GDM1 (cell line): ENCODE results near the gene CKMT1A.
"Not testable (repeated sequence)": the region's sequence is repeated elsewhere in the genome, so short reads cannot be mapped to it uniquely, and the experiment has no call there.

Source experiments
- DNase-seq: peaks from one replicate; lab custom pipeline; 2025; lab: John Stamatoyannopoulos, UW

The CKMT1A gene

DNA sequence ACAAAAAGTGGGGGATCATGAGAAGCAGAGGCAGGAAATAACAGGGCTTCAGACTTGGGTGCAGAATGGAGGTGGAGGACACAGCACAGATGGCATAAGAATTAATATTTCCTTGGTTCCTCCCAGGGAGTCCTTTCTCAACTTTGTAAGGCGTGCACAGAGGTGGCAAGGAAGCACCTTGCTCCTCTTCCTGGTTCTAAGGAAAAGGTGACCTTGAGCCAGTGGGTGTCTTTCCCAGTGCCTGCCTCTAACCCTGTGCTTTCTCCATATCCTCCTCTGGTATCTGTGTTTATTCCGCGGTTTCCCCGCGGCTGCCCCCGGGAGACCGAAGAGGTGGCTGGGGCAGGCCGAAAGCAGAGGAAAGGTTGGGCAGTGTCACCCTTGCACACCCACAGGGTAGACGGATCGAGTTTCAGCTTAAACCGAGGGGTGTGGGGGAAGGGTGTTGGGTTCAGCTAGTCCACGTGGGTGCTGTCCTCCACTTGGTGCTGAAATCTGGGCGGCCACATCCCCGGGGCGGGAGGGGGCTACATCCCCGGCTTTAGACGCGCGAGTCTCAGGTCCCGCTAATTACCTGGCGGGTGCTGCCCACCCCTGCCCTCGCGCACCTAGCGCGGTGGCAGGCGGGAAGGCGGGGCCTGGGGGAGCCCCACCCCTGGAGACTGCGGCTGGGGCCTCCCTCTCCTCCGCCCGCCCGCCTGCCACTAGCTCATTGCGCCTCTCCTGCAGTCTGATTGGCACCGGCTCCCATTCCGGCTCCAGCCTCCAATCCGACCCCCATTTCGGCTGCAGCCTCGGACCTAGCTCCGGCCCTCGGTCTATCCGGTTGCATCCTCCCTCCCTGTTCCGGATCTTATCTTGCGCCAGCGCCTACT lies at the start of gene CKMT1A:
CKMT1A (plus strand) TSS at position 712 of the 875 bp plus-strand sequence. CDS start 192 bp downstream, outside the sequence.
- not testable (repeated sequence) for DNase-seq

DNA sequence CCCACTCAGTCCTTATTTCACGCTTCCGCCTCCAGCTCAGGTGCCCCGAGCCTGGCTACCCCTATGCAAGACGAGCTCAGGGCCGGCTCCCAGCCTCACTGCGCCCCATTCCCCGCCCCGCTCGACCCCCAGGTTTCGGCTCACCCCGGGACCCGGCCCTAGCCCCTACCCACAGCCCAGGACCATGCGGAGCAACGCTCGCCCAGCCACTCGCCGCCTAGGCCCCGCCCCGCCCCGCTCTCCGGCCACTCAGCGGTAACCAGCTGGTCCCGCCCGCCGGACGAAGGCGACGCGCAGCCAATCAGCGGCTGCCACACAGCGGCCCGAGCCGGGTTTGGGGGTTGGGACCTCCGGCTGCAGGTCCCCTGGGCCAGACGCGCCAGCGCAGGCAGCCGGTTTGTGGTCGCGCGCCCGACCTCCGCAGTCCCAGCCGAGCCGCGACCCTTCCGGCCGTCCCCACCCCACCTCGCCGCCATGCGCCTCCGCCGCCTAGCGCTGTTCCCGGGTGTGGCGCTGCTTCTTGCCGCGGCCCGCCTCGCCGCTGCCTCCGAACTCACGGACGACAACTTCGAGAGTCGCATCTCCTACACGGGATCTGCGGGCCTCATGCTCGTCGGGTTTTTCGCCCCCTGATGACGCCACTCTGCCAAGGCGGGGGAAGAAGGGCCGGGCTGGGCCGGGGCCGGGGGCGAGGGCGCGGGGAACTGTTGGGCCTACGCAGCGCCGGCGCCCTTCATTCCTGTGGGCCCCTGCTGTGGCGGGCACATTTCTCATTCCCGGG lies 44.8 kb upstream of the CKMT1A start, which contains the start of gene CATSPER2:
CATSPER2 (minus strand) TSS at position 196 of the 781 bp plus-strand sequence. CDS start 783 bp downstream, outside the sequence.
- DNase-seq: no peak

GRCh38 chr15:43649430-43649926 lies 44.2 kb upstream of the CKMT1A start:
- not testable (repeated sequence) for DNase-seq

DNA sequence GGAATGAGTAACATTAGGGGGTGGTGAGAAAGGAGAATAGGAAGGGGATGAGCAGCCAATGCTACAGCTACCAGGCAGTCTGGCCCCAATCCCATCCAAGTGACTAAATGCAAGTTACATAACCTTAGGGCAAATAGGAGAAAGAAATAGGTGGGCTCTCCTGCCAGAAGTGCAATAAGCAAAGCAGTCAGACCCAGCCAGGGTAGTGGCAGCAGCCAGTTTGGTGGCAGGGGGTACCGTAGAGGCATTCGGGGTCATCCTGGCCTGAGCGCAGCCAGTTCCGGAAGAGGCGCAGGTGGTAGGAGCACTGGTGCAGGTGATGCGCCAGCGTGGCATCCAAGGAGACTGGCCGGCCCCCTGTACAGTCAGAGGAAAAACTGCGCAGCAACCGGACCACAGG lies 33.9 kb upstream of the CKMT1A start:
- not testable (repeated sequence) for DNase-seq

GRCh38 chr15:43662293-43662692 lies 31.4 kb upstream of the CKMT1A start:
- DNase-seq: not testable (repeated sequence)

DNA sequence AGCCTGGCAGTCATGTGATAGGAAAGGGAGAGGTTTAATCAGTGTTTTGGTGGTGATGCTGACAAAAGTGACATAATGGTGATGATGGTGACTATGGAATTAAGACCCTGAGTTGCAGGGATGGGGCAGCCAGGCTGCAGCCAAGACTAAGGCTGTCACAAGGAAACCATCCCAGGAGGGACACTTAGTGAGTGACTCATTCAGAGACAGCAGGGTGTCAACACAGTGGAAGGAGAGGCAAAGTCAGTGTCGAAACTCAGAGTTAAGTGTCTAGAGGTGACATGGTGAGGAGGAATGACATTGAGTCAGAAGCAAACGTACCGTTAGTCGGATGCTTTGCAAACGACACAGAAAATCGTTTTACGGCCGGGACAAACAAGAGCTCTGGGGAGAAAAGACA lies 30.3 kb upstream of the CKMT1A start:
- not testable (repeated sequence) for DNase-seq

- DNase-seq: not testable (repeated sequence)
Observed at GRCh38 chr15:43666177-43666576, 27.5 kb upstream of the CKMT1A start.

- DNase-seq: not testable (repeated sequence)
Observed at GRCh38 chr15:43674175-43674574, 19.5 kb upstream of the CKMT1A start.

DNA sequence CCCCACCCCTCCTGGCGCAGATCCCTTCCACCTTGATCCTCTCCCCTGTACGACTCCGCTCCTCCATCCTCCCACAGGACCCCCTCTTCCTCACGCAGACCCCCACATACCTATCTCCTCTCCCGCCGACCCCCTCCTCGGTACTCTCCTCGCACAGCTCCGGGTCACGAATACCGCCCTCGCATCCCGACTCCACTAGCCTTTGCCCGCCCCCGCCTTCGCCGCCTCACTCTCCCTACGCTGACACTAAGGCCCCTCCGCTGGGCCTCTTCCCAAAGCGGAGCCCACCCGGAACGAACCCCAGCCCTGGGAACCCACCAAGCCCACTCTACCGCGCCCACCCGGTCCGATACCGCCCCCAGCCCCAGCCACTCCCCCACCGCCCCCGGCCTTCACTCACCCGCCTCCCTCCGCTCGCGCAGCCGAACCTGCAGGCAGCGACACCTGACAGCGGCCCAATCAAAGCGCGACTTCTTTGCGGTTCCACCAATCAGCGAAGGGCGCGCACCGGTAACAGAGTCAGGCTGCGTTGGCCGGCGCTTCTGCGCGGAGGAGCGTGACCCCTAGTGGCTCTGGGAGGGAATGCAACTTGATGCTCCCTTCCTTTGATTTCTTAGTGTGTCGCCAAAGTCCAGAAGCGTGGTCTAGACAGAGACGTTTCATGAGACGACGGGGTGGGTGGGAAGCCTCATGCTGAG lies 3.9 kb upstream of the CKMT1A start:
- DNase-seq: not testable (repeated sequence)

- not testable (repeated sequence) for DNase-seq
Observed at GRCh38 chr15:43692679-43693078, 980 bp upstream of the CKMT1A start.

- DNase-seq: no peak
Observed at GRCh38 chr15:43702174-43702573, 8.5 kb downstream of the CKMT1A start.

GRCh38 chr15:43702701-43703424 lies 9.2 kb downstream of the CKMT1A start:
- no peak for DNase-seq

- DNase-seq: not testable (repeated sequence)
Observed at GRCh38 chr15:43710431-43711131, 16.9 kb downstream of the CKMT1A start.

- no peak for DNase-seq
Observed at GRCh38 chr15:43723151-43723550, 29.5 kb downstream of the CKMT1A start.

DNA sequence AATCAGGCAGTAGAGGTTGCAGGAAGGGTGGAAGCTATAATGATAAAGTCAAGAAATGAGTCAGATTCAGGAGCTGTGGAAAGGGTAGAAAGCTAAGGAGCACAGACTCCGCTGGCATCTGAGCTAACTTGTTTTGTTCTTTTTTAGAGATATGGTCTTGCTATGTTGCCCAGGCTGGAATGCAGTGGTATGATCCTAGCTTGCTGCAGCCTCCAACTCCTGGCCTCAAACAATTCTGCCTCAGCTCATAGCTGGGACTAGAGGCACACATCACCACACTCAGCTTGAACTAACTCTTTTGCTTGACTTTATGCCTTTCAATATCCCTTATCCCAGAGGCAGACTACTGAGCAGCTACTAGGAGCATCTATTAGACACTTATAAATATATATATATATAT lies 32.6 kb downstream of the CKMT1A start:
- DNase-seq: not testable (repeated sequence)

DNA sequence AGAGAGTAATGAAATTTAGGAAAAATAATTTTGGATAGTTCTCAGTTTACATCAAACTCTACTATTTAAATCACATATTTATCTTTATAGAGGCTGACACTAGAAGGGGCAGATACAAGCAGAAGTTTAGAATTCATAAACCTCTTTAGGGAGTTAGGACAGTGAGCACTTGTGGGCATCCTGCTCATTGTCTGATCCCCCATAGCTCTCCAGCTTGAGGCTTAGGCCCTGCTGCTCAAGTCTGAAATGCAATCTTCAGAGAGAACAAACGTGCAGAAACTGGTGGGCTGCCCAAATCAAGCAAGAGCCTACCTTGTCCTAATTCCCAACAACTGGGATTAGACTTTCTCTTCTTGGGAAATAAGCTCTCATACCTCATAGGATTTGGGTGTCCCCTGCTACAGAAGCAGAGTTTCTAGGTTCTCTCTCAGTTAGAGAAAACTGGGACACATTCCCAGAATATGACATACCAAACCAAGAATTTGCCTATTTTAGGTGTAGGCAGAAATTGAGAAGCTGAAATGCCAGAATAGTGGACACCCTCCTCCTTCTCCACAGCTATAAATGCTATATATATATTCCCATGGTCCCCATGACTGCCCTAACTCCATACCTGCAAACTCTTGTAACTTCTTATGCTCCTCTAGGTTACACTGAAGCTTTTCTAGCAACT lies 34.5 kb downstream of the CKMT1A start:
- not testable (repeated sequence) for DNase-seq

DNA sequence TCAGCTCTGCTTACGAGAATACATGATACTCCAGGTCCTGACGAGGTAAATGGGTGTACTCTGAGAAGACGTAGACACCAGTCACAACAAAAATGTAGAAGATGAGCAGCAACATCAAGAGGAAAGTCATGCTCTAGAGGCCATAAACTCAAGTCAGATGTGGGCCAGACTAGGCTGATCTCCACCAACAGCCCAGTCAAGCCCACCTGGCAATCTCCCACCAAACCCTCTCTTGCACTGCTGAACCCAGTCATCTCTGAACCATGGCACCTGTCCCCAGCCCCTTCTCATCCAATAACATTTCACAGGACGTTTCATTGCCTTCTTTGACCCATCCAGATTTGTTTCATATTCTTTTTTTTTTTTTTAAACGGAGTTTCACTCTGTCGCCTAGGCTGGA lies 41.8 kb downstream of the CKMT1A start:
- no peak for DNase-seq

GRCh38 chr15:43746245-43746902 lies 52.7 kb downstream of the CKMT1A start, which contains the start of gene PDIA3:
TSS of gene PDIA3 (plus strand) at chr15:43746438. CDS start at chr15:43746540, 102 bp downstream.
- peak; percentile 85 for DNase-seq

DNA sequence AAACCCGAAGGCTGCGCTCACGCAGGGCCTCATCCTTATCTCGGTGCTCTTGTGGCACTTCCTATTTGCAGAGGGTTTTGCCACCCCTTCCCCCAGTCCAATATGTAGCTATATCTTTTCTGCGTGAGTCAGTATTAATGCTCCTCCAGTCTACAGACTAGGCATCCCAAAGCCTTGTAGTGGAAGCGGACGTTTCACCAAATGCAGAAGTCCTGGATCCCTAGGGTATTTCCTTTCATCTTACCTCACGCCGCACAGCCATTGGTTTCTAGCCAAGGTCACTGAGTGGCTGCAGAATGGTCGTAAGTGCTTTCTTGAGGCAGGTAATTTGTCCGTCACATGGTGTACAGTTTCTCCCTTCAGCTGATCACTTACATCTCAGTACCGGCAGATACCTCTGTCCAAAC lies 53.2 kb downstream of the CKMT1A start:
- DNase-seq: not testable (repeated sequence)
